Right forelimb (tissue), 1 donor: ENCODE measurements around the gene CDC6.
A peak's percentile ranks its signal among the peaks of the same experiment; 100 is the strongest.

ENCODE experiments used
- DNase-seq: peaks from one replicate; pipeline ENCODE4 v3.0.0-alpha.2; 2018

Gene CDC6

GRCh38 chr17:40341808-40342503 is 54.3 kb downstream of the CDC6 start:
- DNase-seq = peak; percentile 90

GRCh38 chr17:40342504-40343218 is 55.0 kb downstream of the CDC6 start:
- DNase-seq = no peak

- DNase-seq = no peak
Measured at GRCh38 chr17:40343219-40344119, 55.8 kb downstream of the CDC6 start.

- no peak for DNase-seq
Measured at GRCh38 chr17:40344421-40345160, 56.9 kb downstream of the CDC6 start.

GRCh38 chr17:40345161-40345993 is 57.7 kb downstream of the CDC6 start:
- DNase-seq = peak; percentile 89

GRCh38 chr17:40345994-40346764 is 58.5 kb downstream of the CDC6 start:
- no peak for DNase-seq

GRCh38 chr17:40346765-40347158 is 59.1 kb downstream of the CDC6 start:
- no peak for DNase-seq

GRCh38 chr17:40347319-40348135 is 59.8 kb downstream of the CDC6 start:
- DNase-seq = no peak

- no peak for DNase-seq
Measured at GRCh38 chr17:40348136-40348504, 60.4 kb downstream of the CDC6 start.

- DNase-seq = no peak
Measured at GRCh38 chr17:40348562-40349476, 61.1 kb downstream of the CDC6 start.

- DNase-seq = no peak
Measured at GRCh38 chr17:40349477-40349894, 61.8 kb downstream of the CDC6 start.

- DNase-seq = no peak
Measured at GRCh38 chr17:40349895-40350688, 62.4 kb downstream of the CDC6 start.

- no peak for DNase-seq
Measured at GRCh38 chr17:40350689-40351358, 63.1 kb downstream of the CDC6 start.

GRCh38 chr17:40351359-40352236 is 63.9 kb downstream of the CDC6 start:
- DNase-seq = no peak

GRCh38 chr17:40352237-40352778 is 64.6 kb downstream of the CDC6 start:
- DNase-seq = no peak

GRCh38 chr17:40352779-40353394 is 65.2 kb downstream of the CDC6 start:
- no peak for DNase-seq
